ENCODE measurements around the gene AGAP2.
A peak's percentile ranks its signal among the peaks of the same experiment; 100 is the strongest.

Gene AGAP2

GRCh38 chr12:57757771-57758170 lies 19.2 kb upstream of the AGAP2 start:
- no peaks in the 10 kb centered on the region for H3K9me3 ChIP-seq (ENCODE audit: control insufficient read depth, insufficient read depth, low read depth, low read length)
- POLR2A ChIA-PET, result no interaction called here
- TF ChIP-seq ZNF202 (tag by site-specific recombination; IDR thresholded peaks at IDR 0.05; ENCODE audit: borderline replicate concordance) (no peak), ZBTB1 (tag by site-specific recombination; IDR thresholded peaks at IDR 0.05) (no peak), KLF16 (tag by site-specific recombination; IDR thresholded peaks at IDR 0.05) (no peak), ZNF416 (tag by site-specific recombination; IDR thresholded peaks at IDR 0.05) (no peak), ZNF404 (tag by site-specific recombination; IDR thresholded peaks at IDR 0.05) (no peak), ZNF621 (tag by site-specific recombination; IDR thresholded peaks at IDR 0.05) (no peak), ZSCAN30 (tag by site-specific recombination; IDR thresholded peaks at IDR 0.05) (no peak), ZEB2 (tag by site-specific recombination; IDR thresholded peaks at IDR 0.05) (no peak), ZNF48 (tag by site-specific recombination; IDR thresholded peaks at IDR 0.05) (no peak), PRDM10 (tag by site-specific recombination; IDR thresholded peaks at IDR 0.05) (no peak), TRIM28 (IDR thresholded peaks at IDR 0.05; ENCODE audit: borderline replicate concordance, low read length) (no peak), ZNF23 (tag by site-specific recombination; IDR thresholded peaks at IDR 0.05; ENCODE audit: borderline replicate concordance) (no peak), ZNF146 (tag by site-specific recombination; IDR thresholded peaks at IDR 0.05) (no peak), ZNF76 (tag by site-specific recombination; IDR thresholded peaks at IDR 0.05; ENCODE audit: borderline replicate concordance, low read depth) (no peak), ZNF292 (tag by site-specific recombination; IDR thresholded peaks at IDR 0.05; ENCODE audit: borderline replicate concordance, low read depth) (no peak), ZNF324 (tag by site-specific recombination; IDR thresholded peaks at IDR 0.05) (no peak), ZNF514 (tag by site-specific recombination; IDR thresholded peaks at IDR 0.05) (no peak), SALL2 (tag by site-specific recombination; IDR thresholded peaks at IDR 0.05; ENCODE audit: borderline replicate concordance) (no peak), PRDM1 (tag by site-specific recombination; IDR thresholded peaks at IDR 0.05) (no peak)

DNA sequence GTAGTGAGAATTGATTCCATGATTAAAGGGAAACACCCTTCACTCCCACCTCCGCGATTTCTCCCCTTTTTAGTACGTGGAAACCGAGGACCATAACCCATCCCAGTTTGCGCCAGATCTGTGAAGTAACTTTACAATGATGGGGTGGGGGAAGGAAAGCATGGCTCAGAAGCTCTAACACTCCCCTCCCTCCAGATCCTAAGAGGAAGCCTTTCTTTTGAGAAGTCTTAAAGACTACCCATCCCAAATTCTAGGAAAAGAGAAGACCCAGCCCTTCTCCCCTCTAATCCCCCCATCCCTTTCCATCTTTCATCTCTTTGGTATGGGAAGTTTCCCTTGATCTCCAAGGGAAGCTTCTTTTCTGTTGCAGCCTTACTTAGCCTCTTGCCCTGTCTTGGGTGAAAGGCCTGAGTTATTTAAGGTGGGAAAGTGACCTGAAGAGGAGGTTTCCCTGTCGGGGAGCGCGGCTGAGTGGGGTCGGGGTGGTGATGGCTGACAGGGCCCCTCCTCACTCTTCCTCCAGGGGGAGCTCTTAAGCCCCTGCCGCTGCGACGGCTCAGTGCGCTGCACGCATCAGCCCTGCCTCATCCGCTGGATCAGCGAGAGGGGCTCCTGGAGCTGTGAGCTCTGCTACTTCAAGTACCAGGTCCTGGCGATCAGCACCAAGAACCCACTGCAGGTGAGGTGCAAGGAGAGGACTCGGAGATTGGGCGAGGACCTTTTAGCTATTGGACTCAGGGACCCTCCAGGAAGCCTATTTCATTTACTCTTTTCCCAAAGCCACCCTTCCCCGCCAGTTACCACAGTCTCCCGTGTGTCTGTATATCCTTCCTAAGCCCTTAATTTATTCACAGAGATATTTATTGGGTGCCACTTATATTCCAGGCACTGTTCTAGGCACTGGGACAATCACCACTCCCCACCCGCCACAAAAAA lies 18.1 kb upstream of the AGAP2 start:
- H3K4me1 ChIP-seq (ENCODE audit: control insufficient read depth, insufficient read depth, low read length), result peaks cover 16% of the 10 kb centered on the region
- no peak overlapping the region; the same call in none of the 2 replicates for H3K4me3 ChIP-seq (ENCODE audit: low read depth, low read length)
- no peak overlapping the region for H3K27ac ChIP-seq (ENCODE audit: extremely low read depth, low read depth, low read length)
- ChIA-PET CTCF (interaction anchor here (0.6 to 2.4 kb wide), 12 partner anchors 10 to 151 kb away, joined by 3 to 26 read pairs (median 3); partner anchors contain the start of genes CYP27B1, EEF1AKMT3, METTL1 and TSFM), POLR2A (interaction anchor here (1.4 to 2.0 kb wide), 3 partner anchors 10 to 15 kb away, joined by 4 to 8 read pairs (median 6); partner anchors contain the start of genes CYP27B1, EEF1AKMT3, METTL1 and TSPAN31)
- no peaks in the 10 kb centered on the region for H3K9me3 ChIP-seq (ENCODE audit: control insufficient read depth, insufficient read depth, low read depth, low read length)
- peaks cover 10 to 40% of the 10 kb centered on the region in 2 experiments for H3K36me3 ChIP-seq (ENCODE audit: control insufficient read depth in 2 of 2, insufficient read depth in 1 of 2, low read length in 2 of 2)
- TF ChIP-seq YY1 (tag by site-specific recombination; IDR thresholded peaks at IDR 0.05), result peak; percentile 41; the same call in 1 of the 2 replicates
- TF ChIP-seq PRDM1 (tag by site-specific recombination; IDR thresholded peaks at IDR 0.05), result peak; percentile 74
- TF ChIP-seq ZNF394 (tag by site-specific recombination; IDR thresholded peaks at IDR 0.05; ENCODE audit: borderline replicate concordance), result 0 out of 2 replicates have a peak, but pooled peaks have one; percentile 40
- no peak for TF ChIP-seq ZNF311 (tag by site-specific recombination; IDR thresholded peaks at IDR 0.05; ENCODE audit: borderline replicate concordance)
- TF ChIP-seq ZNF2 (tag by site-specific recombination; IDR thresholded peaks at IDR 0.05), result 0 out of 2 replicates have a peak, but pooled peaks have one; percentile 21
- peak; percentile 73 for TF ChIP-seq ZNF366 (tag by site-specific recombination; conservative IDR thresholded peaks at IDR 0.05)
- TF ChIP-seq KLF8 (tag by site-specific recombination; IDR thresholded peaks at IDR 0.05), result 0 out of 2 replicates have a peak, but pooled peaks have one; percentile 14
- TF ChIP-seq ZNF768 (tag by site-specific recombination; IDR thresholded peaks at IDR 0.05), result no peak
- peak; percentile 62; the same call in 1 of the 2 replicates for TF ChIP-seq ZBTB10 (tag by site-specific recombination; IDR thresholded peaks at IDR 0.05)

More at GRCh38 chr12:57757771-57758170, 19.2 kb upstream of the AGAP2 start:
- Histone ChIP-seq H3K4me1 (ENCODE audit: control insufficient read depth, insufficient read depth, low read length) (peaks cover 14% of the 10 kb centered on the region), H3K36me3 (ENCODE audit: control insufficient read depth in 2 of 2, insufficient read depth in 1 of 2, low read length in 2 of 2) (peaks cover 10 to 43% of the 10 kb centered on the region in 2 experiments), H3K4me3 (ENCODE audit: low read depth, low read length) (no peak overlapping the region), H3K27ac (ENCODE audit: extremely low read depth, low read depth, low read length) (no peak overlapping the region)
- CTCF ChIA-PET, result interaction anchor here (0.6 to 2.2 kb wide), 3 partner anchors 23 to 81 kb away, joined by 3 to 17 read pairs (median 7); partner anchors contain the start of gene TSFM
